ENCODE data around the gene ARL6IP5.

GRCh38 chr3:69066121-69066520 is 18.6 kb upstream of the ARL6IP5 start:
- no peak for TF ChIP-seq CTCF (conservative IDR thresholded peaks at IDR 0.05 in 1 of 2, IDR thresholded peaks at IDR 0.05 in 1 of 2; ENCODE audit: extremely low read depth in 1 of 2, insufficient read depth in 1 of 2, low read depth in 1 of 2, low read length in 2 of 2)
- TF ChIP-seq EZH2 (IDR thresholded peaks at IDR 0.05; ENCODE audit: borderline replicate concordance, low read length) = no peak
